ENCODE results near the gene AGAP1. TPM values are rescaled to one million over a fixed set of nuclear protein-coding genes. Genes with fewer than 3 reads are reported as not detected.

The AGAP1 gene
- total and polyA plus RNA-seq, 4 donors: 2.0 to 8.5 (median 5.4) TPM

- 42% methylated on average over 12 of the region's 12 CpGs for WGBS
- DNase-seq (ENCODE audit: low spot score): peak; percentile 40
- no peak overlapping the region for H3K9ac ChIP-seq (ENCODE audit: low read depth in 1 of 2, low read length in 2 of 2)
- no peak for TF ChIP-seq MAX (IDR thresholded peaks at IDR 0.05)
- TF ChIP-seq HNF4A (conservative IDR thresholded peaks at IDR 0.05): no peak
- peak; percentile 91 to 92 for TF ChIP-seq RAD21 (IDR thresholded peaks at IDR 0.05)
- TF ChIP-seq ZBTB33 (IDR thresholded peaks at IDR 0.05): no peak
- no peak for TF ChIP-seq GABPA (IDR thresholded peaks at IDR 0.05 in 1 of 2, conservative IDR thresholded peaks at IDR 0.05 in 1 of 2)
- TF ChIP-seq HNF4G (IDR thresholded peaks at IDR 0.05): no peak
- peak; percentile 92 for TF ChIP-seq CTCF (IDR thresholded peaks at IDR 0.05; ENCODE audit: low read depth, low read length, missing input control)
- no peak for TF ChIP-seq RXRA (IDR thresholded peaks at IDR 0.05)
- TF ChIP-seq ATF3 (IDR thresholded peaks at IDR 0.05): no peak
- no peak for TF ChIP-seq JUND (IDR thresholded peaks at IDR 0.05)
- no peak for TF ChIP-seq FOXA2 (IDR thresholded peaks at IDR 0.05)
- no peak for TF ChIP-seq SP1 (IDR thresholded peaks at IDR 0.05)
- H3K36me3 ChIP-seq (ENCODE audit: control insufficient read depth in 4 of 4, insufficient read depth in 3 of 4, low read depth in 1 of 4, low read length in 3 of 4): peaks cover 0 to 4% (median 2%) of the 10 kb centered on the region in 4 donors
- H3K4me3 ChIP-seq (ENCODE audit: low read depth in 1 of 3, low read length in 3 of 3): no peak overlapping the region
- H3K27me3 ChIP-seq (ENCODE audit: control insufficient read depth in 4 of 4, insufficient read depth in 4 of 4, low read length in 3 of 4): no peaks in the 10 kb centered on the region
- no peak overlapping the region for H3K27ac ChIP-seq (ENCODE audit: low read depth in 1 of 2, low read length in 2 of 2)
- H3K9me3 ChIP-seq (ENCODE audit: control insufficient read depth in 4 of 4, low read length in 3 of 4): no peaks in the 10 kb centered on the region
- no peaks in the 10 kb centered on the region for H3K4me1 ChIP-seq (ENCODE audit: control insufficient read depth in 4 of 4, insufficient read depth in 4 of 4, low read length in 3 of 4)
These were observed 252.6 kb downstream of the AGAP1 start for GRCh38 chr2:235746257-235746934.

GRCh38 chr2:235747001-235747785, 253.3 kb downstream of the AGAP1 start:
- TF ChIP-seq NR2F2 (IDR thresholded peaks at IDR 0.05) (no peak), REST (IDR thresholded peaks at IDR 0.05) (no peak), HNF4A (conservative IDR thresholded peaks at IDR 0.05) (no peak), FOXA2 (IDR thresholded peaks at IDR 0.05) (no peak), MAX (IDR thresholded peaks at IDR 0.05) (no peak), FOXA1 (IDR thresholded peaks at IDR 0.05) (no peak), RXRA (IDR thresholded peaks at IDR 0.05) (no peak), HNF4G (IDR thresholded peaks at IDR 0.05) (no peak), SP1 (IDR thresholded peaks at IDR 0.05) (no peak), RAD21 (IDR thresholded peaks at IDR 0.05) (no peak), TAF1 (conservative IDR thresholded peaks at IDR 0.05) (no peak), EGR1 (IDR thresholded peaks at IDR 0.05; ENCODE audit: low read depth in 2 of 2) (no peak), GABPA (IDR thresholded peaks at IDR 0.05 in 1 of 2, conservative IDR thresholded peaks at IDR 0.05 in 1 of 2) (no peak)
- H3K9me3 ChIP-seq (ENCODE audit: control insufficient read depth in 4 of 4, low read length in 3 of 4): no peaks in the 10 kb centered on the region
- no peak overlapping the region for H3K27ac ChIP-seq (ENCODE audit: low read depth in 1 of 2, low read length in 2 of 2)
- H3K36me3 ChIP-seq (ENCODE audit: control insufficient read depth in 4 of 4, insufficient read depth in 3 of 4, low read depth in 1 of 4, low read length in 3 of 4): peaks cover 0 to 8% (median 2%) of the 10 kb centered on the region in 4 donors
- no peak for DNase-seq (ENCODE audit: low spot score)
- H3K4me1 ChIP-seq (ENCODE audit: control insufficient read depth in 4 of 4, insufficient read depth in 4 of 4, low read length in 3 of 4): no peaks in the 10 kb centered on the region
- no peak overlapping the region for H3K9ac ChIP-seq (ENCODE audit: low read depth in 1 of 2, low read length in 2 of 2)
- no peaks in the 10 kb centered on the region for H3K27me3 ChIP-seq (ENCODE audit: control insufficient read depth in 4 of 4, insufficient read depth in 4 of 4, low read length in 3 of 4)
- 91% methylated on average over 23 of the region's 23 CpGs for WGBS
- H3K4me3 ChIP-seq (ENCODE audit: low read depth in 1 of 3, low read length in 3 of 3): no peak overlapping the region

Measured in liver (tissue), 9 donors.